Spleen (tissue), 7 donors: ENCODE data around the gene P4HTM.

Experiments
- POLR2A ChIP-seq, 3 donors: fragments of 450-650 bp; IDR thresholded peaks; one replicate each; pipeline ENCODE4 v1.5.1; 2017; ENCODE audit warnings: antibody characterized with exemption in 3 of 3, mild to moderate bottlenecking in 1 of 3
- POLR2AphosphoS5 ChIP-seq, 3 donors: sonication (generic); formaldehyde crosslinking; IDR thresholded peaks; one replicate each; pipeline ENCODE4 v1.5.1; 2017; ENCODE audit warnings: antibody characterized with exemption in 3 of 3
- TF ChIP-seq, protein P1 (sequence below), 11 experiments: fragments of 200-600 bp in 7 of 11; fragments of 450-650 bp in 4 of 11; sonication (generic) in 4 of 11; IDR thresholded peaks in 8 of 11; conservative IDR thresholded peaks in 3 of 11; 1 replicate in 7 of 11; 2 replicates in 4 of 11; pipeline versions ENCODE4 v1.4.0 to v1.8.0; 2016 to 2021; ENCODE audit warnings: antibody characterized with exemption in 11 of 11, inconsistent platforms in 4 of 11, mild to moderate bottlenecking in 1 of 11
- donor health status: DM: no; HTN: no; CAD: no; lungs with moderate emphysema.
- donor health status: DM: no; HTN: no; CAD: no.
- donor health status: DM: no; HTN: no; CAD: no.

DNA sequence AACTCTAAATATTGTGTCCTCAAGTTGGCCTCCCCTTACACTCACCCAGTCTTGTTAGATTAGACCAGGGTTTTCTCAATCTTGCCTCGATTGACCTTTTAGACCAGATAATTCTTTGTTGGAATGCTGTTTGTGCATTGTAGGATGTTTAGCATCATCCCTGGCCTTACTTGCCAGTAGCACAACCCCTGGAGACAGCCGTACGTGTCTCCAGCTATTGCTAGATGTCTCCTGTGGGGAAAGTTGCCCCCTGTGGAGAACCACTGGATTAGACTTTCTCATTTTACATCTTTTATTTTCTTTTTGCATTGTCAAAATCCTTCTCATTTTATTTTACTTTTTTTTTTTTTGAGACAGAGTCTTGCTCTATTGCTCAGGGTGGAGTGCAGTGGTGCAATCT lies 19.4 kb downstream of the P4HTM start:
- no peak for TF ChIP-seq POLR2A (IDR thresholded peaks at IDR 0.05)
- TF ChIP-seq, protein P1, sequence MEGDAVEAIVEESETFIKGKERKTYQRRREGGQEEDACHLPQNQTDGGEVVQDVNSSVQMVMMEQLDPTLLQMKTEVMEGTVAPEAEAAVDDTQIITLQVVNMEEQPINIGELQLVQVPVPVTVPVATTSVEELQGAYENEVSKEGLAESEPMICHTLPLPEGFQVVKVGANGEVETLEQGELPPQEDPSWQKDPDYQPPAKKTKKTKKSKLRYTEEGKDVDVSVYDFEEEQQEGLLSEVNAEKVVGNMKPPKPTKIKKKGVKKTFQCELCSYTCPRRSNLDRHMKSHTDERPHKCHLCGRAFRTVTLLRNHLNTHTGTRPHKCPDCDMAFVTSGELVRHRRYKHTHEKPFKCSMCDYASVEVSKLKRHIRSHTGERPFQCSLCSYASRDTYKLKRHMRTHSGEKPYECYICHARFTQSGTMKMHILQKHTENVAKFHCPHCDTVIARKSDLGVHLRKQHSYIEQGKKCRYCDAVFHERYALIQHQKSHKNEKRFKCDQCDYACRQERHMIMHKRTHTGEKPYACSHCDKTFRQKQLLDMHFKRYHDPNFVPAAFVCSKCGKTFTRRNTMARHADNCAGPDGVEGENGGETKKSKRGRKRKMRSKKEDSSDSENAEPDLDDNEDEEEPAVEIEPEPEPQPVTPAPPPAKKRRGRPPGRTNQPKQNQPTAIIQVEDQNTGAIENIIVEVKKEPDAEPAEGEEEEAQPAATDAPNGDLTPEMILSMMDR (IDR thresholded peaks at IDR 0.05 in 8 of 11, conservative IDR thresholded peaks at IDR 0.05 in 3 of 11), result no peak
- TF ChIP-seq POLR2AphosphoS5 (IDR thresholded peaks at IDR 0.05), result no peak
